ENCODE results near the gene ERC1.
A peak's percentile ranks its signal among the peaks of the same experiment; 100 is the strongest.

ERC1 gene

GRCh38 chr12:1515428-1515827 lies 524.4 kb downstream of the ERC1 start:
- Histone ChIP-seq H2BK15ac (ENCODE audit: low read depth, poor library complexity, severe bottlenecking) (no peak overlapping the region), H2AK5ac (ENCODE audit: low read length, severe bottlenecking) (no peak overlapping the region), H3K27me3 (ENCODE audit: control insufficient read depth in 1 of 2, insufficient read depth in 1 of 2, low read length in 2 of 2) (no peaks in the 10 kb centered on the region)

GRCh38 chr12:1517007-1517406 lies 526.0 kb downstream of the ERC1 start:
- no peak overlapping the region for H3K4me3 ChIP-seq (ENCODE audit: insufficient read depth in 1 of 2, low read depth in 1 of 2, low read length in 2 of 2)
- no peak overlapping the region for H3K18ac ChIP-seq (ENCODE audit: low read depth in 1 of 2, low read length in 2 of 2)

More at GRCh38 chr12:1515428-1515827, 524.4 kb downstream of the ERC1 start:
- no peaks in the 10 kb centered on the region for H3K36me3 ChIP-seq (ENCODE audit: control insufficient read depth in 1 of 2, insufficient read depth in 2 of 2, low read depth in 1 of 2, low read length in 2 of 2)
- H3K9me3 ChIP-seq (ENCODE audit: control insufficient read depth, low read length), result peaks cover 8% of the 10 kb centered on the region
- WGBS, result no CpG with 5 or more reads among the region's 1 CpG
- no peak overlapping the region for H3K14ac ChIP-seq (ENCODE audit: low read length in 2 of 2)
- no peak overlapping the region for H3K23ac ChIP-seq (ENCODE audit: low read length in 2 of 2)
- H3K4me1 ChIP-seq (ENCODE audit: control insufficient read depth, insufficient read depth, low read depth, low read length), result peaks cover 21% of the 10 kb centered on the region
- H3K4me2 ChIP-seq (ENCODE audit: low read length, poor library complexity, severe bottlenecking), result no peak overlapping the region
- H3K27ac ChIP-seq (ENCODE audit: low read length, poor library complexity, severe bottlenecking), result no peak overlapping the region
- no peak overlapping the region for H4K91ac ChIP-seq (ENCODE audit: low read length)
- H2BK5ac ChIP-seq (ENCODE audit: low read depth, low read length, poor library complexity, severe bottlenecking), result no peak overlapping the region
- no peaks in the 10 kb centered on the region for H3K79me1 ChIP-seq (replicated peaks; ENCODE audit: low read length, poor library complexity, severe bottlenecking)
- H3K4me3 ChIP-seq (ENCODE audit: insufficient read depth in 1 of 2, low read depth in 1 of 2, low read length in 2 of 2), result no peak overlapping the region
- no peak overlapping the region for H2AFZ ChIP-seq (ENCODE audit: low read depth, low read length)
- no peak overlapping the region for H4K8ac ChIP-seq (ENCODE audit: low read length)
- H2BK12ac ChIP-seq (ENCODE audit: low read length in 2 of 2), result no peak overlapping the region
- no peak overlapping the region for H2BK120ac ChIP-seq (ENCODE audit: low read depth, low read length)
- H3K18ac ChIP-seq (ENCODE audit: low read depth in 1 of 2, low read length in 2 of 2), result no peak overlapping the region
- H3K4ac ChIP-seq (ENCODE audit: low read depth in 1 of 2, low read length in 2 of 2), result no peak overlapping the region
- DNase-seq, result no peak
- no peak overlapping the region for H3K9ac ChIP-seq (ENCODE audit: low read length)

GRCh38 chr12:1517734-1518525 lies 526.9 kb downstream of the ERC1 start:
- Histone ChIP-seq H3K18ac (ENCODE audit: low read depth in 1 of 2, low read length in 2 of 2) (peak overlapping the region in 1 of 2 experiments; percentile 4), H3K23ac (ENCODE audit: low read length in 2 of 2) (no peak overlapping the region), H2BK15ac (ENCODE audit: low read depth, poor library complexity, severe bottlenecking) (no peak overlapping the region)

More at GRCh38 chr12:1517007-1517406, 526.0 kb downstream of the ERC1 start:
- Histone ChIP-seq H3K27me3 (ENCODE audit: control insufficient read depth in 1 of 2, insufficient read depth in 1 of 2, low read length in 2 of 2) (no peaks in the 10 kb centered on the region), H3K4me1 (ENCODE audit: control insufficient read depth, insufficient read depth, low read depth, low read length) (peaks cover 21% of the 10 kb centered on the region), H2AK5ac (ENCODE audit: low read length, severe bottlenecking) (no peak overlapping the region), H2BK12ac (ENCODE audit: low read length in 2 of 2) (no peak overlapping the region), H3K4ac (ENCODE audit: low read depth in 1 of 2, low read length in 2 of 2) (no peak overlapping the region), H3K36me3 (ENCODE audit: control insufficient read depth in 1 of 2, insufficient read depth in 2 of 2, low read depth in 1 of 2, low read length in 2 of 2) (no peaks in the 10 kb centered on the region), H4K91ac (ENCODE audit: low read length) (no peak overlapping the region), H3K27ac (ENCODE audit: low read length, poor library complexity, severe bottlenecking) (no peak overlapping the region), H3K79me1 (replicated peaks; ENCODE audit: low read length, poor library complexity, severe bottlenecking) (no peaks in the 10 kb centered on the region), H3K4me2 (ENCODE audit: low read length, poor library complexity, severe bottlenecking) (no peak overlapping the region), H3K23ac (ENCODE audit: low read length in 2 of 2) (no peak overlapping the region), H2BK5ac (ENCODE audit: low read depth, low read length, poor library complexity, severe bottlenecking) (no peak overlapping the region), H3K9ac (ENCODE audit: low read length) (peak overlapping the region; percentile 69), H2AFZ (ENCODE audit: low read depth, low read length) (no peak overlapping the region), H3K9me3 (ENCODE audit: control insufficient read depth, low read length) (peaks cover 8% of the 10 kb centered on the region), H2BK15ac (ENCODE audit: low read depth, poor library complexity, severe bottlenecking) (no peak overlapping the region), H3K14ac (ENCODE audit: low read length in 2 of 2) (no peak overlapping the region), H2BK120ac (ENCODE audit: low read depth, low read length) (no peak overlapping the region), H4K8ac (ENCODE audit: low read length) (no peak overlapping the region)
- 20% methylated on average over 2 of the region's 2 CpGs for WGBS
- peak; percentile 54 for DNase-seq

GRCh38 chr12:1518591-1519516 lies 527.8 kb downstream of the ERC1 start:
- Histone ChIP-seq H3K4ac (ENCODE audit: low read depth in 1 of 2, low read length in 2 of 2) (no peak overlapping the region), H3K36me3 (ENCODE audit: control insufficient read depth in 1 of 2, insufficient read depth in 2 of 2, low read depth in 1 of 2, low read length in 2 of 2) (no peaks in the 10 kb centered on the region), H3K14ac (ENCODE audit: low read length in 2 of 2) (no peak overlapping the region), H2AFZ (ENCODE audit: low read depth, low read length) (no peak overlapping the region), H3K27me3 (ENCODE audit: control insufficient read depth in 1 of 2, insufficient read depth in 1 of 2, low read length in 2 of 2) (peaks cover 0 to 5% of the 10 kb centered on the region in 2 experiments), H2BK5ac (ENCODE audit: low read depth, low read length, poor library complexity, severe bottlenecking) (no peak overlapping the region), H3K9ac (ENCODE audit: low read length) (no peak overlapping the region), H3K4me1 (ENCODE audit: control insufficient read depth, insufficient read depth, low read depth, low read length) (peaks cover 31% of the 10 kb centered on the region), H3K4me2 (ENCODE audit: low read length, poor library complexity, severe bottlenecking) (peak overlapping the region; percentile 34), H3K4me3 (ENCODE audit: insufficient read depth in 1 of 2, low read depth in 1 of 2, low read length in 2 of 2) (peak overlapping the region in 1 of 2 experiments; percentile 3), H3K9me3 (ENCODE audit: control insufficient read depth, low read length) (peaks cover 8% of the 10 kb centered on the region), H2BK120ac (ENCODE audit: low read depth, low read length) (no peak overlapping the region), H3K18ac (ENCODE audit: low read depth in 1 of 2, low read length in 2 of 2) (no peak overlapping the region), H4K91ac (ENCODE audit: low read length) (peak overlapping the region; percentile 53), H2AK5ac (ENCODE audit: low read length, severe bottlenecking) (peak overlapping the region; percentile 5), H2BK15ac (ENCODE audit: low read depth, poor library complexity, severe bottlenecking) (no peak overlapping the region), H2BK12ac (ENCODE audit: low read length in 2 of 2) (peak overlapping the region in 1 of 2 experiments; percentile 47), H3K23ac (ENCODE audit: low read length in 2 of 2) (no peak overlapping the region), H3K79me1 (replicated peaks; ENCODE audit: low read length, poor library complexity, severe bottlenecking) (no peaks in the 10 kb centered on the region), H3K27ac (ENCODE audit: low read length, poor library complexity, severe bottlenecking) (no peak overlapping the region), H4K8ac (ENCODE audit: low read length) (no peak overlapping the region)
- peak; percentile 83 for DNase-seq
- 59% methylated on average over 28 of the region's 29 CpGs for WGBS

More at GRCh38 chr12:1517734-1518525, 526.9 kb downstream of the ERC1 start:
- peak overlapping the region in 1 of 2 experiments; percentile 58 for H3K14ac ChIP-seq (ENCODE audit: low read length in 2 of 2)
- peak overlapping the region; percentile 69 for H3K9ac ChIP-seq (ENCODE audit: low read length)
- H2BK5ac ChIP-seq (ENCODE audit: low read depth, low read length, poor library complexity, severe bottlenecking), result no peak overlapping the region
- H3K79me1 ChIP-seq (replicated peaks; ENCODE audit: low read length, poor library complexity, severe bottlenecking), result no peaks in the 10 kb centered on the region
- DNase-seq, result no peak
- H3K9me3 ChIP-seq (ENCODE audit: control insufficient read depth, low read length), result peaks cover 8% of the 10 kb centered on the region
- no peak overlapping the region for H2AFZ ChIP-seq (ENCODE audit: low read depth, low read length)
- no peak overlapping the region for H4K8ac ChIP-seq (ENCODE audit: low read length)
- peak overlapping the region in 1 of 2 experiments; percentile 26 for H2BK12ac ChIP-seq (ENCODE audit: low read length in 2 of 2)
- H3K4me2 ChIP-seq (ENCODE audit: low read length, poor library complexity, severe bottlenecking), result no peak overlapping the region
- H3K27ac ChIP-seq (ENCODE audit: low read length, poor library complexity, severe bottlenecking), result no peak overlapping the region
- H2BK120ac ChIP-seq (ENCODE audit: low read depth, low read length), result no peak overlapping the region
- no peak overlapping the region for H3K4ac ChIP-seq (ENCODE audit: low read depth in 1 of 2, low read length in 2 of 2)
- H3K27me3 ChIP-seq (ENCODE audit: control insufficient read depth in 1 of 2, insufficient read depth in 1 of 2, low read length in 2 of 2), result no peaks in the 10 kb centered on the region
- H2AK5ac ChIP-seq (ENCODE audit: low read length, severe bottlenecking), result peak overlapping the region; percentile 86
- 100% methylated on average over 4 of the region's 8 CpGs for WGBS
- H4K91ac ChIP-seq (ENCODE audit: low read length), result no peak overlapping the region
- H3K4me1 ChIP-seq (ENCODE audit: control insufficient read depth, insufficient read depth, low read depth, low read length), result peaks cover 22% of the 10 kb centered on the region
- H3K4me3 ChIP-seq (ENCODE audit: insufficient read depth in 1 of 2, low read depth in 1 of 2, low read length in 2 of 2), result no peak overlapping the region
- no peaks in the 10 kb centered on the region for H3K36me3 ChIP-seq (ENCODE audit: control insufficient read depth in 1 of 2, insufficient read depth in 2 of 2, low read depth in 1 of 2, low read length in 2 of 2)

Measured in mesenchymal stem cell (in vitro differentiated cells and primary cell).